HG03139 (cell line): ENCODE measurements around the gene DCP1B.

Source experiments
- ATAC-seq: cut with Tn5 transposase; IDR thresholded peaks from one replicate; pipeline ENCODE4 v1.9.1; 2021; ENCODE audit not compliant: unreplicated experiment

The DCP1B gene

DNA sequence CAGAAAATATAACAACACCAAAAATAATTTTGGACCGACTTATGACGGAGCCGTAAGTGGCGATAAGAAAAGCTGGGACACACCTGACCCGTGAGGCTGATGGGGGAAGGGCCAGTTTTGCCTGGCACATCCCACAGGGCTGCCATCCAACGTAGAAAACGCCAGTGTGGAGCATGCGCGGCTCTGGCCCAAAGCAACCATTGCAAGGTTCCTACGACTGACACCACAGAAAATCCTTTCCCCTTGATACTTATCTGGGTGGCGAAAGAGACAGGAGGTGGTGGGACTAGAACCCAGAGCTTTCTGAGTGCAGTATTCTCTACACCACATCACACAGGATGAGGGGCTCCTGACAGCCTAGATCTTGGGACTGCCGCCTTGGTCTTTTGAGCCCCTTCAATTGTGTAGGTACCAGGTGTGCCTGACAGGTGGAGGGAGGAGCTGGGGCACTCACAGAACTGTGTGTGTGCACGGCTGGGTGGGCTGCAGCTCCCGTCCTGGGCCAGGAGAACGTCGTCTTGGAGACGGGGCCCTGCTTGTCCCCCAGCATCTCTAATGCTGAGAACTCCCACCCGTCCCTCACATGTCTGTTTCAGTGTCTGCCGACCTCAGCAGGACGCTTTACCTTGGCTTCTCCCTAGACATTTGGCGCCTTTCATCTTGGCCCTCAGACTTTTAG lies 68.4 kb downstream of the DCP1B start:
- no peak for ATAC-seq

DNA sequence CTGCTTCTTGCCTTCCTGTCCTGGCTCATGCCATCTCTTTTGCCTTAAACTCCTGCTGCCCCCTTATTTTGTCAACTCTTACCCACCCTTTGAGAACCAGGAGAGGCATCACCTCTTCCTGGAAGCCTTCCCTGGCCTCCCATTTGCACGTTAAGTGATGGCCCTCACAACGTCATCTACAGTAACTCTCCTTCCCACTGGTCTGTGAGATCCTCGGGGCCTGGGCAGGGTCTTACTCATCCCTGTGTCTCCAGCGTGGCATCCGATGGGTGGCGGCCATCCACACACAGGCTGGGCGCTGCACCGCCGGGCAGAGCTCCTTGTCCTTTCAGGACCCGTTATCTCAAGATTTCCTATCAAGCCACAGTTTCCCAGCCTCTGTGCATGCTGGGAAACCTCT lies 69.0 kb downstream of the DCP1B start:
- ATAC-seq = no peak

- ATAC-seq = no peak
Measured at GRCh38 chr12:1934831-1935230, 69.4 kb downstream of the DCP1B start.

- no peak for ATAC-seq
Measured at GRCh38 chr12:1934068-1934467, 70.2 kb downstream of the DCP1B start.

DNA sequence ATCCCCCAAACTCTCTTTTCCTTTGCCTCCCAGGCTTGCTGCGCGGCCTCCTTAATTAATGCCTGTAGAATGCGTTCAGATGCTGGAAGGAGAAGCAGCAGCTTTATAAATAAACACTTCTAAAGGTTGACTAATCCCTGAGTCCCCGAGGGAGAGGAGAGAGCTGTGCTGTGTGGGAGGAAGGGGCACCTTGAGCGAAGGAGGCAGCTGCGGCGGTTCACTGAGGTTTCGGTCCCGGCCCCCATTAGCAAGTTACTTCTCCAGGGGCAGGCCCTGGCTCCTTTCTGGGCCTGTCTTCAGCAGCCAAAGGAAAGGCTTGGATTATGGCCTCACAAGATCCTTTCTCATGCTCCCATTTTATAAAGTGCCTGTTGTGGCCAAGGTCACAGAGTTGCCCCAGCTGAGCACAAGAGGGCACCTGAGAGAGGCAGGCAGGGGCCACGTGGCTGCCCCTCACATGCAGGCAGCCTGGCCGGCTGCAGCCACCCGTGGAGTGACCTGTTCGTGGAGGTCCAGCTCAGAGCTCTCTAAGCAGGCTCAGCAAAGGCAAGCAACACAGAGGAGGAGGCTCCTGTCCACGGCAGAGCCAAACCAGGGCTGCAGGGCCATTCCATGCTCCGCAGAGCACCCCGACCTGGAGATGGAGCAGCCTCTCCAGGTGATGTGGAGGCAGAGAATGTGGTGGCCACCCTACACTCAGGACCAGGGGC lies 70.8 kb downstream of the DCP1B start:
- ATAC-seq = no peak

DNA sequence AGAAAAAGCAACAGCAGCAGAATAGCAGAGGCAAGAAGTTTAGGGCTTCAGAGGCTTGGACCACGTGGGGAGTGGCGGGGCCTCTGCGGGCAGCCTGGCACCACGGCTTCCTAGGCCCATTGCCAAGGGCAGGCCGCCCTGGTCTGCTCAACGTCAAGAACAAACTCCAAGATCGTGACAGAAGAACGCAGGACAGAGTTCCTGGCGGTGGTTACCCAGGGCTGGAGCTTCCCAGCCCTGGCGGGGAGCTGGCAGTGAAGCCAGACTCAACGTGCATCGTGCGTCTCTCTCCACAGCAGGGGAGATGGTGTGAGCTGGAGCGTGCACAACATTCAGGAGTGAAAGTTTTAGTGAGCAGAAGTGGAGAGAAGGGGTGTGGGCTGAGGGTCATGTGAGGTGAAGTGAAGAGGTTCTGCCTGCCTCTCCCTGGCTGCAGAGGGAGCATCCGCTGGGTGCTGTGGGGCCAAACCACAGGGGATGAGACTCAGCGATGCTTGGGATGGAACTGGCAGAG lies 71.9 kb downstream of the DCP1B start:
- ATAC-seq = no peak

GRCh38 chr12:1931642-1932041 lies 72.6 kb downstream of the DCP1B start:
- no peak for ATAC-seq

DNA sequence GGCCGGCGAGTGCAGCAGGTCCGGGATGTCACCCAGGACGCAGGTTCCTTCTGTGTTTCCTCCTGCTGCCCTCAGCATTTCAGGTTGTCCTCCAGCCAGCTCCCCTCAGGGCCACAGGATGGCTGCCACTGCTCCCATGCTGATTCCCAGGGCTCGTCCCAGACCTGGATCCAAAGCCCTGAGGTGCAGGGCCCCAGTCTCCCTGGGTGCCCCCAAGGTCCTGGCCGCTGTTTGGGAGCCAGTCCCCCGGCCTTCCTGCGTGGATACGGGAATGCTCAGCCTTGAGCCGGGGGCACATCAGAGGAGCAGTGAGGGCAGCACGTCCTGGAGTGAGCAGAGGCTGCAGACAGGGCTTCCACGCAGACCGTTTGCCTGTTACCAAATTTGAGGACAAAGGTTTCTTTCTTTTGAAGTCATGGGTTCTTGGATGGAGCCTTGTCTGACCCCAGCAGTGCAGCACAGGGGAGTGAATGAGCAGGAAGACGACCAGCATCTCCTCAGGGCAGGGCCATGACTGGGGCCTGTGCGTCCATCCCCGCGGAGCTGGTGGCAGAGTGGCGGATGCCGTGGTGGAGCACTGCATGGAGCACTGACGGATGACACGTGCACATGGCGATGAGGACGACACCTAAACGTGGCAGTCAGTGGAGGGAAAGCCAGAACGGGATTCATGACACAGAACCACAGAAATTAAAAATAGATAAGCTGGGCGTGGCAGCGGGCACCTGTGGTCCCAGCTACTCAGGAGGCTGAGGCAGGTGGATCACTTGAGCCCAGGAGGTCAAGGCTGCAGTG lies 73.3 kb downstream of the DCP1B start:
- ATAC-seq = no peak

GRCh38 chr12:1929985-1930802 lies 74.1 kb downstream of the DCP1B start:
- no peak for ATAC-seq

GRCh38 chr12:1929241-1929984 lies 74.8 kb downstream of the DCP1B start:
- ATAC-seq = no peak

DNA sequence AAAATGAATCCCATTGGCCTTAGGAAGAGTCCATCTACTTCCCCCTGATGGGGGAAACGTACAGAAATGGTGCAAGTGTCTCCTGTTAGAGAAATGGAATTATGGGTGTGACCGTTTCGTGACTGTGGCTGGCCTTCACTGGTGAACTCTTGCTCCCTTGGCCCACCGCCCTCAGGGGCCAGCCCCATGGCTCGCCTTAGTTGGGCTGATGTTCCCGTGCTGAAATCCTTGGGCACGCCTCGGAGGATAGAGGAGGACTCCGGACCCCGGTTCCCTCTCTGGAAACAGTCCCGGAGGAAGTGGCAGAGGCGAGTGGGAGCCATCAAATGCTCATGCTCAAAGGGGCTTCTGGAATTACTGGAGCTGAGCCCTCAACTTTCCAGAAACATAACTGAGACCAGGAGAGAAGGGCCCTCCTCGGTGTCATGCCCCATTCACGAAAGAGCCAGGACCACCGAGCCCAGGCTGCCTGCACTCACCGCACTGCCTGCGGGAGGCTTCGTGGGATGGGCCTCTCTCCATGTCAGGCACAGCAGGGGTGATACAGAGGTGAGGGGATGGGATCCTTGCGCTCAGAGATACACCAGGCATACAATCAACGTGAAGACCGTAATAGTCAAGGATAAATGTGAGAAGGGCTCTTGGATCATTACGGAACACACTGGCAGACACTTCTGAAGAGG lies 75.7 kb downstream of the DCP1B start:
- ATAC-seq = no peak

DNA sequence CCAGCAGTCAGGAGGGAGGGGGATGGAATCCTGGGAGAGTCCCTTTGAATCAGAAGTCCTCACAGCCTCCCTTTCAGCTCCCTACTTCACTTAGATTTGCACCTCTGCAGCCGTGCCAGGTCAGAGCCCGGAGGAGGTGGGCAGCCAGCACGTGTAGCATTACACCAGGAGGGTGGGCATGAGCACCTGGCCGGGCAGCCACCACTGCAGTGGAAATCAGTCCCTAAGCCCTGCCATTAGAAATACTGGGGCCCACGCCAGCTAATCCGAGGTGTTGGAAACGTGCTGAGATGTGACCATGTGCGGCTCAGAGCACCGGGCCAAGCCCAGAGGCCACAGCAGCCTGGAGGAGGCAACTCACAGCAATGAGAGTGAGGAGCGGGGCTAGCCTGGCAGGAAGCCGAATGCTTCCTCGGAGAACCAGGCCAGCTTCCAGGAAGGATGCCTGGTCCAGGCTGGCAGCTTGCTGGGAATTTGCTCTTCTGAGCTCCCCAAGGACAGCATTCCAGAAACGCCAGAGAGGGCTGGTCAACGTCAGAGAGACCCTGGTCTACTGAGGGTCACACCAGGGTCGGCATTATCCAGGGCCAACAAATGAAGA lies 76.4 kb downstream of the DCP1B start:
- ATAC-seq = no peak

DNA sequence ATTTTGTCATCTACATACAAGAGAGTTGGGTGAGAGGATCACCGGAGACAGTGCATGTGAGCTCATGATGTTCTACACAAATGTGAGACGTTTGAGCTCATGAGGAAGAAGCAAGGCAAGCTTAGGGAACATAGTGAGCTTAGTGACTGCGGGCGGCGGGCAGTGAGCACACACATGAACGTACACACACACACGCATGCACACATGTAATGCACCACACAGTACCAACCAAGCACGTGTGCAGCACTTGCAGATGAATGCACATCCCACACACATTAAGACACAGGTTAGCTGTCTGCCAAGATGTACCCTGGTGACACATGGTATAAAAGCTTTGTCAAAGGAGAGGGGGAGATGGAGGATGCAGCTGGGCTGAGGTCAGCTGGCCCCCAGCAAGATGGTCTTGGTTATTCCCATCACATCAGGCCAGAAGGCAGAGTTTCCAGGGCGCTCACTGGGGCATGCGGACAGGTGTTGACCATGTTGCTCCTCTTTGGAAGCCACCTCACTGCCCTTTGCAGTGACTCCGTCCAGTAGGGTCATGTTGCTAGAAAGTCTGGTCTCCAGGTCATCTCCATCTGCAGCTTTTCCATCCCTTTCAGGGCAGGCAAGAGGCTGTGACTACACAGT lies 77.1 kb downstream of the DCP1B start:
- no peak for ATAC-seq

GRCh38 chr12:1926251-1926657 lies 78.0 kb downstream of the DCP1B start:
- no peak for ATAC-seq

DNA sequence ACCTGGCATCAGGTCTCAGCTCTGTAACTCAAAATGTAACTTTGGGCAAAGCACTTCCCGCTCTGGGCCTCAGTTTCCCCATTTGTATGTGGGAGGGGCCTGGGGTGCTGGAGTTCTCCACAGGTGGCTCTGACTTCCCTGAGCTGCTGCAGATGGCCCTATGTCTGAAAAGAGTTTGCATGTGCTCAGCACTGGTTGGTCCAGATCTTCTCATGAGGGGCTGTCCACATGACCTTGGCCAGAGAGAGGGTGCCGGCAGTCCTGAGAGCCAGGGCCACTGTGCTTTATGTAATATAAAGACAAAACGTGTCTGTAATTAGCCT lies 78.6 kb downstream of the DCP1B start:
- no peak for ATAC-seq

DNA sequence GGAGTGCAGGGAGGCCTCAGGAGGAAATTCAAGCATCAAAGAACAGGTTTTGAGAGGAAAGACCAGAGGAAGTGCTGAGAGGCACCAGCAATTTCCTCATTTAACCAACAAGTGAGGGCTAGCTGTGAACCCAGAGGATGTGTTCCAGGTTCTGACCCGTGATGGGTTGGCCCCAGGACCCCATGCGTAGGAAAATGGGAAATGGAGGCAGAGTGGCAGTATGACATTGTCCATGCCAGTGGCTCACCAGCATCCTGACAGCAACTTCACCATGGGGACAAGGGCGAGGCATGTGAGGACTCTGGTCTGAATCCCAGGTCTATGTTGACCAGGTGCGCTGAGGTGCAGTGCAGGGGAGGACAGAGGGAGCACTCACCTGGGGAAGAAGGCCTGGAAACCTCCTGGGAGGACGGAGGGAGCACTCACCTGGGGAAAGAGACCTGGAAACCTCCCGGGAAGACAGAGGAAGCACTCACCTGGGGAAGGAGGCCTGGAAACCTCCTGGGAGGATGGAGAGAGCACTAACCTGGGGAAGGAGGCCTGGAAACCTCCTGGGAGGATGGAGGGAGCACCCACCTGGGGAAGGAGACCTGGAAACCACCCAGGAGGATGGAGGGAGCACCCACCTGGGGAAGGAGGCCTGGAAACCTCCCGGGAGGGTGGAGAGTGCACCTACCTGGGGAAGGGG lies 79.1 kb downstream of the DCP1B start:
- no peak for ATAC-seq

- ATAC-seq = no peak
Measured at GRCh38 chr12:1922985-1923384, 81.3 kb downstream of the DCP1B start.

DNA sequence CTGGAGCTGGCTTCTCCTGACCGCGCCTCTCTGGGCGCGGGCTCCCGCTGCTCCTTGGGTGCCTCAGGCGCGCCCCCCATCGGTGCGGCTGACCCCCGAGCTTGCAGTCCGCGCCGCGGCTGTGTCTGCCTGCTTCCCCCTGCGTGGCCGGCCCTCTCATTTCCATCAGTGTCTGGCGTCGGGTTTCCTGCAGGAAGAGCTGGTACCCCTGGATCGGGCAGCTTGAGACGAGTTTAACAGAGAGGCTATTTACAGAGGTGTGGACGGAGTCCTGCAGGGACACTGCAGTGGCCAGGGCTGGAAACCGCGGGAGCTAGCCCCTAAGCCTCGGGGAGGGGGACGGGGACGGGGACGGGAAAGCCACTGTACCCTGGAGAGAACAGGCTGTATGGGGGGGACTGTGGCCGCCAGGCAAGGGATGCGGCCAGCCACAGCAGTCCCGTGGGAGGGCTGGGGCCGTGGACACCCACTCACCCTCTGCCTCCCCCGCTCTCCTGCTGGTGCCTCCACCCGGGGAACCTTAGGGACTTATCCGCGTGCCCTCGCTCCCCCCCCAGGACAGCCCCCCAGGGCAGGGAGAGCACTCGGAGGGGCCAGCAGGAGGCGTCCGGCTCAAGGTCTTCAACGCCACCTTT lies 82.1 kb downstream of the DCP1B start:
- ATAC-seq = no peak
